22Rv1 (cell line): ENCODE measurements around the gene RNF40.

Source experiments
- H3K27ac ChIP-seq: fragments of 450-650 bp; 2 replicates; pipeline ENCODE4 v1.5.1; 2017
- CTCF ChIP-seq: fragments of 450-650 bp; IDR thresholded peaks from 2 replicates; pipeline ENCODE4 v1.5.1; 2017; ENCODE audit warnings: mild to moderate bottlenecking
- ZFX ChIP-seq: fragments of 450-650 bp; IDR thresholded peaks from 2 replicates; pipeline ENCODE4 v1.6.1; 2017; ENCODE audit warnings: antibody characterized with exemption, borderline replicate concordance

Gene RNF40

GRCh38 chr16:30758988-30759491 lies 3.1 kb upstream of the RNF40 start:
- TF ChIP-seq ZFX, result no peak
- TF ChIP-seq CTCF, result no peak
- no peak overlapping the region for H3K27ac ChIP-seq

- peak overlapping the region; percentile 91; the same call in 1 of the 2 replicates for H3K27ac ChIP-seq
- TF ChIP-seq ZFX (no peak), CTCF (no peak)
Measured at GRCh38 chr16:30760001-30760559, 2.0 kb upstream of the RNF40 start.

GRCh38 chr16:30760577-30761426 lies 1.3 kb upstream of the RNF40 start:
- H3K27ac ChIP-seq, result peak overlapping the region; percentile 91
- TF ChIP-seq ZFX (no peak), CTCF (no peak)

- no peak for TF ChIP-seq ZFX
Measured at GRCh38 chr16:30761427-30761927, 645 bp upstream of the RNF40 start.

GRCh38 chr16:30762991-30763725 lies 1.0 kb downstream of the RNF40 start:
- TF ChIP-seq ZFX, result no peak
- TF ChIP-seq CTCF, result no peak
- H3K27ac ChIP-seq, result peak overlapping the region; percentile 91

More at GRCh38 chr16:30761427-30761927, 645 bp upstream of the RNF40 start:
- peak overlapping the region; percentile 91 for H3K27ac ChIP-seq

- TF ChIP-seq ZFX (no peak), CTCF (no peak)
Measured at GRCh38 chr16:30764086-30764485, 2.0 kb downstream of the RNF40 start.

GRCh38 chr16:30764816-30765465 lies 2.8 kb downstream of the RNF40 start:
- H3K27ac ChIP-seq, result no peak overlapping the region
- TF ChIP-seq ZFX, result no peak
- TF ChIP-seq CTCF, result no peak

More at GRCh38 chr16:30764086-30764485, 2.0 kb downstream of the RNF40 start:
- no peak overlapping the region for H3K27ac ChIP-seq
